Astrocyte (in vitro differentiated cells and primary cell): Measurements from ENCODE around the gene MIPOL1. TPM values are rescaled to one million over a fixed set of nuclear protein-coding genes. Genes with fewer than 3 reads are reported as not detected.

ENCODE experiments used
- DNase-seq: peaks from one replicate; pipeline ENCODE4 v3.0.0-alpha.2; 2010; ENCODE audit warnings: low read depth
- FAIRE-seq: peaks from 2 replicates; lab custom pipeline; 2011; peaks lifted over from hg19 to GRCh38; lab: Jason Lieb, UNC
- H2AFZ ChIP-seq: 2 replicates; pipeline ENCODE4 v1.6.0; 2012; ENCODE audit warnings: low read depth, low read length, inconsistent platforms
- H3K27ac ChIP-seq: 2 replicates; pipeline ENCODE4 v1.5.1; 2011; ENCODE audit warnings: low read depth, low read length, inconsistent platforms
- H3K27me3 ChIP-seq: 2 replicates; pipeline ENCODE4 v1.6.0; 2011; ENCODE audit warnings: low read length, inconsistent platforms; ENCODE audit not compliant: insufficient read depth
- H3K36me3 ChIP-seq: 2 replicates; pipeline ENCODE4 v1.5.1; 2011; ENCODE audit warnings: low read length, inconsistent platforms; ENCODE audit not compliant: insufficient read depth
- H3K4me1 ChIP-seq: 2 replicates; pipeline ENCODE4 v1.5.1; 2011; ENCODE audit warnings: low read length, inconsistent platforms; ENCODE audit not compliant: insufficient read depth
- H3K4me2 ChIP-seq: 2 replicates; pipeline ENCODE4 v1.6.0; 2012; ENCODE audit warnings: low read length, inconsistent platforms
- H3K4me3 ChIP-seq: 2 replicates; pipeline ENCODE4 v1.5.1; 2011; ENCODE audit warnings: low read depth, mild to moderate bottlenecking, low read length, inconsistent platforms; ENCODE audit not compliant: insufficient read depth
- H3K79me2 ChIP-seq: 2 replicates; pipeline ENCODE4 v1.6.0; 2012; ENCODE audit warnings: mild to moderate bottlenecking, low read length, inconsistent platforms; ENCODE audit not compliant: insufficient read depth
- H3K9ac ChIP-seq: 2 replicates; pipeline ENCODE4 v1.6.0; 2012; ENCODE audit warnings: mild to moderate bottlenecking, low read length, inconsistent platforms
- H3K9me3 ChIP-seq: 2 replicates; pipeline ENCODE4 v1.5.1; 2012; ENCODE audit warnings: low read depth, mild to moderate bottlenecking, low read length, inconsistent platforms; ENCODE audit not compliant: insufficient read depth
- H4K20me1 ChIP-seq: 2 replicates; pipeline ENCODE4 v1.6.0; 2012; ENCODE audit warnings: low read length, inconsistent platforms; ENCODE audit not compliant: insufficient read depth
- H3K27ac Mint-ChIP-seq: one replicate; pipeline ENCODE4 v1.8.0; 2021; ENCODE audit warnings: mild to moderate bottlenecking, mixed read lengths; ENCODE audit not compliant: unreplicated experiment
- H3K27me3 Mint-ChIP-seq: one replicate; pipeline ENCODE4 v1.8.0; 2021; ENCODE audit warnings: low read depth, mixed read lengths; ENCODE audit not compliant: unreplicated experiment
- H3K36me3 Mint-ChIP-seq: one replicate; pipeline ENCODE4 v1.8.0; 2021; ENCODE audit warnings: low read depth, mixed read lengths; ENCODE audit not compliant: unreplicated experiment
- H3K4me1 Mint-ChIP-seq: one replicate; pipeline ENCODE4 v1.8.0; 2021; ENCODE audit warnings: low read depth, mixed read lengths; ENCODE audit not compliant: unreplicated experiment
- H3K4me3 Mint-ChIP-seq: one replicate; pipeline ENCODE4 v1.8.0; 2021; ENCODE audit warnings: mild to moderate bottlenecking, moderate library complexity, mixed read lengths; ENCODE audit not compliant: unreplicated experiment
- H3K9me3 Mint-ChIP-seq: one replicate; pipeline ENCODE4 v1.8.0; 2021; ENCODE audit warnings: mild to moderate bottlenecking, mixed read lengths; ENCODE audit not compliant: unreplicated experiment
- CTCF ChIP-seq: IDR thresholded peaks from 2 replicates; pipeline ENCODE4 v1.5.1; 2011; ENCODE audit warnings: low read depth, mild to moderate bottlenecking, inconsistent platforms, low read length, moderate library complexity; ENCODE audit not compliant: insufficient read depth
- EZH2 ChIP-seq: IDR thresholded peaks from 2 replicates; pipeline ENCODE4 v1.6.1; 2012; ENCODE audit warnings: mild to moderate bottlenecking, low read length, inconsistent platforms; ENCODE audit not compliant: insufficient read depth
- total RNA-seq: library from RNA; stranded (reverse); gene quantifications from 2 replicates; pipeline ENCODE4 v1.2.1, GENCODE V29; 2021

MIPOL1 gene
- total RNA-seq, 1 donor from 2014 or later: 15.7 TPM

- H3K36me3 ChIP-seq: no peaks in the 10 kb centered on the region
- no peaks in the 10 kb centered on the region for H3K36me3 Mint-ChIP-seq
- no peak overlapping the region for H2AFZ ChIP-seq
- TF ChIP-seq CTCF (no peak), EZH2 (no peak)
- no peak for DNase-seq
- H3K4me3 Mint-ChIP-seq: no peak overlapping the region
- no peak overlapping the region for H3K27ac Mint-ChIP-seq
- no peaks in the 10 kb centered on the region for H3K27me3 ChIP-seq
- FAIRE-seq: no peak
- H3K4me2 ChIP-seq: no peak overlapping the region
- no peaks in the 10 kb centered on the region for H3K9me3 ChIP-seq
- no peaks in the 10 kb centered on the region for H4K20me1 ChIP-seq
- no peaks in the 10 kb centered on the region for H3K9me3 Mint-ChIP-seq
- no peaks in the 10 kb centered on the region for H3K27me3 Mint-ChIP-seq
- H3K4me1 ChIP-seq: no peaks in the 10 kb centered on the region
- H3K4me3 ChIP-seq: no peak overlapping the region
- no peak overlapping the region for H3K9ac ChIP-seq
- no peaks in the 10 kb centered on the region for H3K79me2 ChIP-seq
- H3K27ac ChIP-seq: no peak overlapping the region
- H3K4me1 Mint-ChIP-seq: peaks cover 3% of the 10 kb centered on the region
Measured at GRCh38 chr14:37257501-37258070, 59.8 kb downstream of the MIPOL1 start.

GRCh38 chr14:37262649-37263048 lies 64.9 kb downstream of the MIPOL1 start:
- Mint-ChIP-seq H3K4me1 (no peaks in the 10 kb centered on the region), H3K4me3 (no peak overlapping the region), H3K27ac (no peak overlapping the region), H3K9me3 (no peaks in the 10 kb centered on the region), H3K36me3 (no peaks in the 10 kb centered on the region), H3K27me3 (no peaks in the 10 kb centered on the region)
- Histone ChIP-seq H3K9me3 (no peaks in the 10 kb centered on the region), H3K4me3 (no peak overlapping the region), H3K27me3 (no peaks in the 10 kb centered on the region), H3K79me2 (no peaks in the 10 kb centered on the region), H3K9ac (no peak overlapping the region), H3K4me1 (no peaks in the 10 kb centered on the region), H2AFZ (no peak overlapping the region), H3K4me2 (no peak overlapping the region), H4K20me1 (no peaks in the 10 kb centered on the region), H3K27ac (no peak overlapping the region), H3K36me3 (no peaks in the 10 kb centered on the region)
- TF ChIP-seq CTCF (no peak), EZH2 (no peak)
- no peak for DNase-seq
- no peak for FAIRE-seq

- no peak for TF ChIP-seq EZH2
- no peak for TF ChIP-seq CTCF
- Histone ChIP-seq H3K9me3 (no peaks in the 10 kb centered on the region), H2AFZ (no peak overlapping the region), H3K27ac (no peak overlapping the region), H3K4me1 (no peaks in the 10 kb centered on the region), H4K20me1 (no peaks in the 10 kb centered on the region), H3K27me3 (no peaks in the 10 kb centered on the region), H3K9ac (no peak overlapping the region), H3K36me3 (no peaks in the 10 kb centered on the region), H3K4me2 (no peak overlapping the region), H3K79me2 (no peaks in the 10 kb centered on the region), H3K4me3 (no peak overlapping the region)
- Mint-ChIP-seq H3K4me1 (no peaks in the 10 kb centered on the region), H3K36me3 (no peaks in the 10 kb centered on the region), H3K27ac (no peak overlapping the region), H3K9me3 (no peaks in the 10 kb centered on the region), H3K4me3 (no peak overlapping the region), H3K27me3 (no peaks in the 10 kb centered on the region)
- no peak for DNase-seq
- FAIRE-seq: no peak
Measured at GRCh38 chr14:37263656-37264236, 66.0 kb downstream of the MIPOL1 start.
